SK-N-SH (cell line): Measurements from ENCODE around the gene TSSK2.

ENCODE experiments used
- ELF1 ChIP-seq: IDR thresholded peaks from 2 replicates; pipeline ENCODE4 v1.4.0; 2012
- EP300 ChIP-seq, 2 experiments: IDR thresholded peaks; 2 replicates each; pipeline versions ENCODE4 v1.4.0 to v1.6.1; 2012; ENCODE audit warnings: borderline replicate concordance in 1 of 2, low read depth in 1 of 2, low read length in 1 of 2
- MXI1 ChIP-seq: IDR thresholded peaks from 2 replicates; pipeline ENCODE4 v1.6.1; 2012; ENCODE audit warnings: mild to moderate bottlenecking, low read depth, low read length, improper control_type of control experiment
- POLR2AphosphoS5 ChIP-seq: IDR thresholded peaks from 2 replicates; pipeline ENCODE4 v1.6.1; 2012; ENCODE audit warnings: low read depth, low read length
- SMC3 ChIP-seq: IDR thresholded peaks from 2 replicates; pipeline ENCODE4 v1.6.1; 2012; ENCODE audit warnings: low read depth, low read length, improper control_type of control experiment
- TCF12 ChIP-seq: IDR thresholded peaks from 2 replicates; pipeline ENCODE4 v1.4.0; 2012
- TF ChIP-seq, protein P1 (sequence below): fragments of 200-600 bp; sonication (generic); IDR thresholded peaks from 2 replicates; pipeline ENCODE4 v1.6.1; 2017; ENCODE audit warnings: antibody characterized with exemption, mild to moderate bottlenecking, moderate library complexity
- TF ChIP-seq, protein P2 (sequence below): IDR thresholded peaks from 2 replicates; pipeline ENCODE4 v1.6.1; 2012; ENCODE audit warnings: mild to moderate bottlenecking, low read depth, low read length, moderate library complexity
- TF ChIP-seq, protein P3 (sequence below): IDR thresholded peaks from 2 replicates; pipeline ENCODE4; 2012

DNA sequence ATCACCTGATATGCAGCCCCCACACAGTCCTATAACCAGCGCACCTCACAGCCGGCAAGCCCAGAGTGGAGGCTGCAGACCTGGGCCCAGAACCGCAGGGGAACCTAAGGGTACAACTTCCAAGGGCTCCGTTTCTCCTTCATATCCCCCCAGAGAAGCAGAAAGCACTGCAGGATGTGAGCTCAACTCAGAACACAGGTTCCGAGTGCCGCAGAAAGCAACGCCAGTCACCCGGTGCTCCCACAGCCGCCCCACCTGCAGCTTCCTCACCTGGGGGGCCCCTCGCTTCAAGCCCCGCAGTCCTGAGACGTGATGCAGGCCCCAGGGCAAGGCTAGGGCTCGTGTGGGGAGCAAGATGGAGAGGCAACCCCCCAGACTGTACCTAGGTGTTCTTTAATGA, 2.5 kb downstream of the TSSK2 start:
- TF ChIP-seq POLR2AphosphoS5 = no peak
- TF ChIP-seq ELF1 = no peak
- TF ChIP-seq, protein P1, sequence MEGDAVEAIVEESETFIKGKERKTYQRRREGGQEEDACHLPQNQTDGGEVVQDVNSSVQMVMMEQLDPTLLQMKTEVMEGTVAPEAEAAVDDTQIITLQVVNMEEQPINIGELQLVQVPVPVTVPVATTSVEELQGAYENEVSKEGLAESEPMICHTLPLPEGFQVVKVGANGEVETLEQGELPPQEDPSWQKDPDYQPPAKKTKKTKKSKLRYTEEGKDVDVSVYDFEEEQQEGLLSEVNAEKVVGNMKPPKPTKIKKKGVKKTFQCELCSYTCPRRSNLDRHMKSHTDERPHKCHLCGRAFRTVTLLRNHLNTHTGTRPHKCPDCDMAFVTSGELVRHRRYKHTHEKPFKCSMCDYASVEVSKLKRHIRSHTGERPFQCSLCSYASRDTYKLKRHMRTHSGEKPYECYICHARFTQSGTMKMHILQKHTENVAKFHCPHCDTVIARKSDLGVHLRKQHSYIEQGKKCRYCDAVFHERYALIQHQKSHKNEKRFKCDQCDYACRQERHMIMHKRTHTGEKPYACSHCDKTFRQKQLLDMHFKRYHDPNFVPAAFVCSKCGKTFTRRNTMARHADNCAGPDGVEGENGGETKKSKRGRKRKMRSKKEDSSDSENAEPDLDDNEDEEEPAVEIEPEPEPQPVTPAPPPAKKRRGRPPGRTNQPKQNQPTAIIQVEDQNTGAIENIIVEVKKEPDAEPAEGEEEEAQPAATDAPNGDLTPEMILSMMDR = no peak
- TF ChIP-seq SMC3 = no peak
- TF ChIP-seq, protein P2, sequence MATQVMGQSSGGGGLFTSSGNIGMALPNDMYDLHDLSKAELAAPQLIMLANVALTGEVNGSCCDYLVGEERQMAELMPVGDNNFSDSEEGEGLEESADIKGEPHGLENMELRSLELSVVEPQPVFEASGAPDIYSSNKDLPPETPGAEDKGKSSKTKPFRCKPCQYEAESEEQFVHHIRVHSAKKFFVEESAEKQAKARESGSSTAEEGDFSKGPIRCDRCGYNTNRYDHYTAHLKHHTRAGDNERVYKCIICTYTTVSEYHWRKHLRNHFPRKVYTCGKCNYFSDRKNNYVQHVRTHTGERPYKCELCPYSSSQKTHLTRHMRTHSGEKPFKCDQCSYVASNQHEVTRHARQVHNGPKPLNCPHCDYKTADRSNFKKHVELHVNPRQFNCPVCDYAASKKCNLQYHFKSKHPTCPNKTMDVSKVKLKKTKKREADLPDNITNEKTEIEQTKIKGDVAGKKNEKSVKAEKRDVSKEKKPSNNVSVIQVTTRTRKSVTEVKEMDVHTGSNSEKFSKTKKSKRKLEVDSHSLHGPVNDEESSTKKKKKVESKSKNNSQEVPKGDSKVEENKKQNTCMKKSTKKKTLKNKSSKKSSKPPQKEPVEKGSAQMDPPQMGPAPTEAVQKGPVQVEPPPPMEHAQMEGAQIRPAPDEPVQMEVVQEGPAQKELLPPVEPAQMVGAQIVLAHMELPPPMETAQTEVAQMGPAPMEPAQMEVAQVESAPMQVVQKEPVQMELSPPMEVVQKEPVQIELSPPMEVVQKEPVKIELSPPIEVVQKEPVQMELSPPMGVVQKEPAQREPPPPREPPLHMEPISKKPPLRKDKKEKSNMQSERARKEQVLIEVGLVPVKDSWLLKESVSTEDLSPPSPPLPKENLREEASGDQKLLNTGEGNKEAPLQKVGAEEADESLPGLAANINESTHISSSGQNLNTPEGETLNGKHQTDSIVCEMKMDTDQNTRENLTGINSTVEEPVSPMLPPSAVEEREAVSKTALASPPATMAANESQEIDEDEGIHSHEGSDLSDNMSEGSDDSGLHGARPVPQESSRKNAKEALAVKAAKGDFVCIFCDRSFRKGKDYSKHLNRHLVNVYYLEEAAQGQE = no peak
- TF ChIP-seq MXI1 = no peak
- no peak for TF ChIP-seq EP300 (IDR thresholded peaks at IDR 0.05; ENCODE audit: borderline replicate concordance in 1 of 2, low read depth in 1 of 2, low read length in 1 of 2)
- TF ChIP-seq, protein P3, sequence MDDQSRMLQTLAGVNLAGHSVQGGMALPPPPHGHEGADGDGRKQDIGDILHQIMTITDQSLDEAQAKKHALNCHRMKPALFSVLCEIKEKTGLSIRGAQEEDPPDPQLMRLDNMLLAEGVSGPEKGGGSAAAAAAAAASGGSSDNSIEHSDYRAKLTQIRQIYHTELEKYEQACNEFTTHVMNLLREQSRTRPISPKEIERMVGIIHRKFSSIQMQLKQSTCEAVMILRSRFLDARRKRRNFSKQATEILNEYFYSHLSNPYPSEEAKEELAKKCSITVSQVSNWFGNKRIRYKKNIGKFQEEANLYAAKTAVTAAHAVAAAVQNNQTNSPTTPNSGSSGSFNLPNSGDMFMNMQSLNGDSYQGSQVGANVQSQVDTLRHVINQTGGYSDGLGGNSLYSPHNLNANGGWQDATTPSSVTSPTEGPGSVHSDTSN = no peak
- no peak for TF ChIP-seq TCF12
